K562 (cell line): ENCODE data around the gene ATP5PB. TPM values are rescaled to one million over a fixed set of nuclear protein-coding genes. Genes with fewer than 3 reads are reported as not detected.

Source experiments
- BACH1 ChIP-seq: fragments of 200-800 bp; sonication (Bioruptor generic); IDR thresholded peaks from 2 replicates; pipeline ENCODE4 v1.6.1; 2016; ENCODE audit warnings: missing genetic modification characterization, missing compliant biosample characterization
- DNMT1 ChIP-seq: fragments of 450-650 bp; IDR thresholded peaks from 2 replicates; pipeline ENCODE4 v1.6.1; 2016; ENCODE audit warnings: antibody characterized with exemption, mild to moderate bottlenecking
- FIP1L1 ChIP-seq: fragments of 200-400 bp; formaldehyde crosslinking; IDR thresholded peaks from 2 replicates; pipeline ENCODE4 v1.6.1; 2018; ENCODE audit warnings: mild to moderate bottlenecking, low read depth, low read length; ENCODE audit not compliant: poor library complexity, severe bottlenecking
- HCFC1 ChIP-seq: IDR thresholded peaks from 2 replicates; pipeline ENCODE4 v1.6.1; 2012; ENCODE audit warnings: low read depth, low read length, improper control_type of control experiment
- HDAC1 ChIP-seq, 2 experiments: fragments of 450-650 bp; IDR thresholded peaks; 2 replicates each; pipeline ENCODE4 v1.6.1; 2016 to 2017; ENCODE audit warnings: inconsistent platforms in 1 of 2, mild to moderate bottlenecking in 1 of 2, moderate library complexity in 1 of 2
- HNRNPL ChIP-seq: fragments of 200-400 bp; formaldehyde crosslinking; IDR thresholded peaks from 2 replicates; pipeline ENCODE4 v1.6.1; 2017; ENCODE audit warnings: low read depth, mild to moderate bottlenecking, low read length
- MAFG ChIP-seq: fragments of 450-650 bp; conservative IDR thresholded peaks from 2 replicates; pipeline ENCODE4 v1.6.1; 2016; ENCODE audit warnings: missing genetic modification characterization, missing compliant biosample characterization
- NFRKB ChIP-seq: fragments of 450-650 bp; IDR thresholded peaks from 2 replicates; pipeline ENCODE4 v1.6.1; 2016; ENCODE audit warnings: low read depth
- POLR2B ChIP-seq: fragments of 450-650 bp; IDR thresholded peaks from 2 replicates; pipeline ENCODE4 v1.6.1; 2018; ENCODE audit warnings: low read depth; ENCODE audit not compliant: partially characterized antibody
- RBFOX2 ChIP-seq: fragments of 200-400 bp; formaldehyde crosslinking; IDR thresholded peaks from 2 replicates; pipeline ENCODE4 v1.6.1; 2017; ENCODE audit warnings: low read depth, mild to moderate bottlenecking, low read length, moderate library complexity
- RUNX1 ChIP-seq: sonication (generic); IDR thresholded peaks from 2 replicates; pipeline ENCODE4 v1.6.1; 2016; ENCODE audit warnings: antibody characterized with exemption, low read depth
- TEAD4 ChIP-seq, 2 experiments: sonication (generic) in 1 of 2; formaldehyde crosslinking in 1 of 2; IDR thresholded peaks; 2 replicates each; pipeline versions ENCODE4 v1.6.1 to v1.8.0; 2012 to 2022; ENCODE audit warnings: borderline replicate concordance in 1 of 2, inconsistent platforms in 1 of 2, low read length in 1 of 2, mild to moderate bottlenecking in 1 of 2, missing genetic modification reagents in 1 of 2
- YY1 ChIP-seq, 3 experiments: IDR thresholded peaks; 2 replicates each; pipeline ENCODE4 v1.6.1; 2011; ENCODE audit warnings: low read length in 2 of 3, mild to moderate bottlenecking in 2 of 3, moderate library complexity in 2 of 3, borderline replicate concordance in 1 of 3, control low read depth in 1 of 3, low read depth in 1 of 3; ENCODE audit not compliant: insufficient read depth in 3 of 3, insufficient replicate concordance in 2 of 3, control insufficient read depth in 1 of 3, insufficient read length in 1 of 3; ENCODE audit errors: extremely low read depth in 1 of 3
- ZNF121 ChIP-seq: sonication (generic); formaldehyde crosslinking; conservative IDR thresholded peaks from 2 replicates; pipeline ENCODE4 v1.8.0; 2022; ENCODE audit warnings: missing genetic modification reagents
- ZNF274 ChIP-seq: IDR thresholded peaks from 2 replicates; pipeline ENCODE4 v1.6.1; 2011; ENCODE audit warnings: low read depth, mild to moderate bottlenecking, low read length, moderate library complexity, borderline replicate concordance
- ZNF282 ChIP-seq: sonication (generic); formaldehyde crosslinking; IDR thresholded peaks from 2 replicates; pipeline ENCODE4 v1.8.1; 2023; ENCODE audit warnings: missing genetic modification reagents
- ZNF507 ChIP-seq: conservative IDR thresholded peaks from 2 replicates; pipeline ENCODE4 v1.6.1; 2017; ENCODE audit warnings: missing genetic modification characterization, missing compliant biosample characterization
- ZNF75A ChIP-seq: fragments of 450-650 bp; formaldehyde crosslinking; IDR thresholded peaks from 2 replicates; pipeline ENCODE4 v1.4.0; 2020; ENCODE audit warnings: mild to moderate bottlenecking
- ZNF766 ChIP-seq: fragments of 200-800 bp; sonication (Bioruptor generic); conservative IDR thresholded peaks from 2 replicates; pipeline ENCODE4 v1.6.1; 2016; ENCODE audit warnings: missing genetic modification characterization, missing compliant biosample characterization
- polyA plus RNA-seq, 8 experiments: library from polyadenylated mRNA; depleted of rRNA in 4 of 8; stranded (reverse) in 5 of 8; unstranded in 3 of 8; fragments of >200 nt; fragmentation: Nextera tagmentation in 2 of 8; fragmentation: Illumina TruSeq in 1 of 8; extraction: Ambion mirVana in 2 of 8; extraction: Trizol in 1 of 8; gene quantifications; 2 replicates each; pipeline versions ENCODE4 v1.2.1 to v1.2.3, GENCODE V29; 2011 to 2014; ENCODE audit warnings: inconsistent platforms in 1 of 8, missing spikeins in 1 of 8
- total RNA-seq, 7 experiments: library from RNA; depleted of rRNA in 6 of 7; stranded (reverse); fragments of >200 nt in 6 of 7; fragmentation: Illumina TruSeq in 2 of 7; extraction: Trizol in 2 of 7; gene quantifications; 2 replicates each; pipeline versions ENCODE4 v1.2.1 to v1.2.3, GENCODE V29; 2011 to 2021; ENCODE audit warnings: low replicate concordance in 1 of 7
- TF ChIP-seq, protein P1 (sequence below): fragments of 450-650 bp; conservative IDR thresholded peaks from 2 replicates; pipeline ENCODE4 v1.6.1; 2016; ENCODE audit warnings: missing genetic modification characterization, low read depth, mild to moderate bottlenecking, missing compliant biosample characterization, moderate library complexity
- TF ChIP-seq, protein P2 (sequence below): conservative IDR thresholded peaks from 2 replicates; pipeline ENCODE4 v1.6.1; 2011; ENCODE audit warnings: low read depth, mild to moderate bottlenecking, low read length; ENCODE audit not compliant: control insufficient read depth
- TF ChIP-seq, protein P3 (sequence below), 2 experiments: IDR thresholded peaks; 2 replicates each; pipeline ENCODE4 v1.6.1; 2011; ENCODE audit warnings: borderline replicate concordance in 1 of 2, control low read depth in 1 of 2, low read depth in 1 of 2, low read length in 1 of 2, mild to moderate bottlenecking in 1 of 2, mixed read lengths in 1 of 2, moderate library complexity in 1 of 2; ENCODE audit not compliant: insufficient read depth in 1 of 2, insufficient read length in 1 of 2, poor library complexity in 1 of 2, severe bottlenecking in 1 of 2; ENCODE audit errors: extremely low read depth in 1 of 2

The ATP5PB gene
- total and polyA plus RNA-seq, 9 of the 15 experiments (the other 6 are each of a cell fraction or from before 2014, with no cell fraction given) = 651 to 2,735 (median 1,061) TPM

DNA sequence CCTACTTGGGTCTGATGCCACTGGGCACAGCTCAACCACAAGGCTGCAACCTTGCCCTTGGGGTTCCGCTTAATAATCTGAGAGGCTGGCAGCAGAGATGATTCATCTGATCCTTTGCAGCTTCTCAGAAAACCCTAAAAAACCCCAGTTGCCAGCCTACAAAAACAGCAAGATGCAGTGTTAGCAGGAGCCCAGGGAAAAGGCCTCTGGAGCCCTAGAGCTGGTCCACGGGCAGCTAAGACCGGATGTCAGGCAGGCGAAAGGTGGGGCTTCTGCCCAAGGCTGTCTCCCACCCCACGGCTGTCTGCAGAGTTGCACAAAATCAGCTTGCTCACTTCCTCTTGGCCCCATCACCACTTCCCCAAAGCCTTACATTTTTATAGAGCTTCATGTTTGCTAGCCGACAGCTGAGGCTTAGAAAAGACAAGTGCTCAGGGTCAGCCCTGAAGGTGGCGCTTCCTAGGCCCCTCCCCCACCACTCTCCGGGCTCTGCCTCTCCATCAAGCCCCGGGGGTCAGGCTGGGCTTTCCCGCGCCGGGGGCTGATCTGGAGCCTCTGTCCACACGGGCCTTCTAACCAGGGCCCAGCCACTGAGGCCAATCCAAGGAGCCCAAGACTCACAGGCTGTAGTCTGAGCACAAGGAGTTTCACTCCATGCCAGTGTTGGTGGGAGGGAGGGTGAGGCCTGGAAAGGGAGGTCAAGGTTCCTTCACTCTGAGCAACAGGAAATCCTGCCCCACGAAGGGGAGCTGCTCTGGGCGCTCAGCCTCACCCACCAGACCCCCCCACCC lies 58.3 kb downstream of the ATP5PB start (continued):
- no peak for TF ChIP-seq ZNF274
- TF ChIP-seq MAFG = no peak
- no peak for TF ChIP-seq DNMT1
- TF ChIP-seq BACH1 (tag) = peak; percentile 40; the same call in 1 of the 2 replicates
- TF ChIP-seq POLR2B = peak; percentile 48
- peak in 2 of 3 experiments; percentile 6 to 52 for TF ChIP-seq YY1 (IDR thresholded peaks at IDR 0.05; ENCODE audit: borderline replicate concordance in 1 of 3, control insufficient read depth in 1 of 3, extremely low read depth in 1 of 3, insufficient read depth in 3 of 3, insufficient read length in 1 of 3, insufficient replicate concordance in 2 of 3, low read depth in 1 of 3, low read length in 2 of 3)
- TF ChIP-seq ZNF75A (CRISPR knock-in tag) = no peak
- TF ChIP-seq, protein P1, sequence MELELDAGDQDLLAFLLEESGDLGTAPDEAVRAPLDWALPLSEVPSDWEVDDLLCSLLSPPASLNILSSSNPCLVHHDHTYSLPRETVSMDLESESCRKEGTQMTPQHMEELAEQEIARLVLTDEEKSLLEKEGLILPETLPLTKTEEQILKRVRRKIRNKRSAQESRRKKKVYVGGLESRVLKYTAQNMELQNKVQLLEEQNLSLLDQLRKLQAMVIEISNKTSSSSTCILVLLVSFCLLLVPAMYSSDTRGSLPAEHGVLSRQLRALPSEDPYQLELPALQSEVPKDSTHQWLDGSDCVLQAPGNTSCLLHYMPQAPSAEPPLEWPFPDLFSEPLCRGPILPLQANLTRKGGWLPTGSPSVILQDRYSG (tag) = peak; percentile 38
- TF ChIP-seq HDAC1 (IDR thresholded peaks at IDR 0.05) = peak in 1 of 2 experiments; percentile 55; a peak in 2 of 4 replicates
- TF ChIP-seq RUNX1 = no peak
- TF ChIP-seq, protein P2, sequence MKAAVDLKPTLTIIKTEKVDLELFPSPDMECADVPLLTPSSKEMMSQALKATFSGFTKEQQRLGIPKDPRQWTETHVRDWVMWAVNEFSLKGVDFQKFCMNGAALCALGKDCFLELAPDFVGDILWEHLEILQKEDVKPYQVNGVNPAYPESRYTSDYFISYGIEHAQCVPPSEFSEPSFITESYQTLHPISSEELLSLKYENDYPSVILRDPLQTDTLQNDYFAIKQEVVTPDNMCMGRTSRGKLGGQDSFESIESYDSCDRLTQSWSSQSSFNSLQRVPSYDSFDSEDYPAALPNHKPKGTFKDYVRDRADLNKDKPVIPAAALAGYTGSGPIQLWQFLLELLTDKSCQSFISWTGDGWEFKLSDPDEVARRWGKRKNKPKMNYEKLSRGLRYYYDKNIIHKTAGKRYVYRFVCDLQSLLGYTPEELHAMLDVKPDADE = peak; percentile 69; the same call in 1 of the 2 replicates
- TF ChIP-seq ZNF121 (CRISPR knock-in tag) = no peak
- 0 out of 2 replicates have a peak, but pooled peaks have one; percentile 28 for TF ChIP-seq HCFC1
- peak; percentile 79 for TF ChIP-seq NFRKB
- TF ChIP-seq ZNF766 (CRISPR knock-in tag) = peak; percentile 73
- TF ChIP-seq ZNF507 (tag) = no peak
- no peak; the same call in 1 of the 2 replicates for TF ChIP-seq TEAD4 (IDR thresholded peaks at IDR 0.05; ENCODE audit: low read length)
- TF ChIP-seq TEAD4 (CRISPR knock-in tag; IDR thresholded peaks at IDR 0.05; ENCODE audit: borderline replicate concordance) = no peak
- TF ChIP-seq RBFOX2 = peak; percentile 81
- TF ChIP-seq, protein P3, sequence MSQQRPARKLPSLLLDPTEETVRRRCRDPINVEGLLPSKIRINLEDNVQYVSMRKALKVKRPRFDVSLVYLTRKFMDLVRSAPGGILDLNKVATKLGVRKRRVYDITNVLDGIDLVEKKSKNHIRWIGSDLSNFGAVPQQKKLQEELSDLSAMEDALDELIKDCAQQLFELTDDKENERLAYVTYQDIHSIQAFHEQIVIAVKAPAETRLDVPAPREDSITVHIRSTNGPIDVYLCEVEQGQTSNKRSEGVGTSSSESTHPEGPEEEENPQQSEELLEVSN (IDR thresholded peaks at IDR 0.05; ENCODE audit: borderline replicate concordance in 1 of 2, extremely low read depth in 1 of 2, insufficient read depth in 1 of 2, insufficient read length in 1 of 2, low read depth in 1 of 2, low read length in 1 of 2, poor library complexity in 1 of 2, severe bottlenecking in 1 of 2) = peak in 1 of 2 experiments; percentile 72
- TF ChIP-seq ZNF282 = no peak
- TF ChIP-seq HNRNPL = no peak
- TF ChIP-seq FIP1L1 = no peak
